HG03521 (cell line): ENCODE results near the gene LGALS1.

Source experiments
- ATAC-seq: cut with Tn5 transposase; IDR thresholded peaks from one replicate; pipeline ENCODE4 v1.9.1; 2021; ENCODE audit warnings: mild to moderate bottlenecking, moderate library complexity; ENCODE audit not compliant: unreplicated experiment

Gene LGALS1

GRCh38 chr22:37674951-37675929, at the start of gene LGALS1:
Gene LGALS1 (plus strand): TSS chr22:37675636. CDS start chr22:37675703, 67 bp downstream.
- ATAC-seq: peak; percentile 35

GRCh38 chr22:37625737-37626136, 49.7 kb upstream of the LGALS1 start:
- ATAC-seq: no peak

- no peak for ATAC-seq
Observed at GRCh38 chr22:37626144-37626543, 49.3 kb upstream of the LGALS1 start.

- ATAC-seq: no peak
Observed at GRCh38 chr22:37626556-37627075, 48.8 kb upstream of the LGALS1 start.

GRCh38 chr22:37627121-37627520, 48.3 kb upstream of the LGALS1 start:
- ATAC-seq: no peak

GRCh38 chr22:37627545-37627944, 47.9 kb upstream of the LGALS1 start:
- no peak for ATAC-seq

GRCh38 chr22:37628830-37629229, 46.6 kb upstream of the LGALS1 start:
- ATAC-seq: no peak

- no peak for ATAC-seq
Observed at GRCh38 chr22:37629928-37630327, 45.5 kb upstream of the LGALS1 start.

GRCh38 chr22:37630839-37631435, 44.5 kb upstream of the LGALS1 start:
- ATAC-seq: no peak

- ATAC-seq: no peak
Observed at GRCh38 chr22:37631448-37632173, 43.8 kb upstream of the LGALS1 start.

GRCh38 chr22:37632174-37633088, 43.0 kb upstream of the LGALS1 start:
- peak; percentile 4 for ATAC-seq

- ATAC-seq: peak; percentile 47
Observed at GRCh38 chr22:37633089-37633624, 42.3 kb upstream of the LGALS1 start.

- ATAC-seq: peak; percentile 39
Observed at GRCh38 chr22:37633625-37634416, 41.6 kb upstream of the LGALS1 start.

GRCh38 chr22:37634417-37634924, 41.0 kb upstream of the LGALS1 start:
- ATAC-seq: no peak

- no peak for ATAC-seq
Observed at GRCh38 chr22:37635157-37635556, 40.3 kb upstream of the LGALS1 start.

GRCh38 chr22:37636186-37636948, 39.1 kb upstream of the LGALS1 start:
- no peak for ATAC-seq

- no peak for ATAC-seq
Observed at GRCh38 chr22:37636949-37637273, 38.5 kb upstream of the LGALS1 start.

GRCh38 chr22:37638391-37639069, 36.9 kb upstream of the LGALS1 start:
- no peak for ATAC-seq
